ENCODE results near the gene RNF213. TPM values are rescaled to one million over a fixed set of nuclear protein-coding genes. Genes with fewer than 3 reads are reported as not detected.

The RNF213 gene
- total RNA-seq, 2 donors from 2014 or later, result 98.8 to 136 TPM

DNA sequence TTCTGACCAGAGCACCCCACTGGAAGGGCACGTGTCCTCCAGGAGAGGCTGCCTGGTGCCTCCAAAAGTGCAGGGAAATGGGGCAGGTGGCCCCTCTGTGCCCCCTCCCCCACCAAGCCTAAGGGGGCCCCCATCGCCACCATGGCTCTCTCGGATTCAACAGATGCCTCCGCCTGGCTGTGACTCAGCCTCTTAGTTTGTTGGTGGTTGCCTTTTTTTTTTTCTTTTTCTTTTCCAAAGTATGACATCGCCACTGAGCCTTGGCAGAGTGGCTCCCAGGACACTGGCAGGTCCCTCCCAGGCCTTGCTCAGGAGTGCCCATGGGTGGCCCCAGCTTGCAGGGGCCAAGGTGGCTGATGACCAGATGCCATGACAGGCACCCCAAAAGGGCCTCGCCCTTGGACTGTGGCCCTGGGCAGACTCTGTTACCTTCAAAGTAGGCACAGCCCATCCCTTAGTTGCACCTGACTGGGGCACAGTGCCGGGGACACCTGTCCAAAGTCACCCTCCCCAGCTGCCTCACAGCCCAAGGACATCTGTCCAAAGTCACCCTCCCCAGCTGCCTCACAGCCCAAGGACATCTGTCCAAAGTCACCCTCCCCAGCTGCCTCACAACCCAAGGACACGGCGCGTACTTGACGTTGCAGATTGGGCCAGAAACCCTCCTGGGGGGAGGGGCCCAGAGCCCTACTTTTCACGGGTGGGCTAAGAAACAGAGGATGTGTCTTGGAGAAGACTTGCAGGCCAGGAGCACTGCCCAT is 186.2 kb downstream of the RNF213 start:
- H3K4me1 ChIP-seq (ENCODE audit: control insufficient read depth, insufficient read depth, low read length), result no peaks in the 10 kb centered on the region
- peaks cover 29% of the 10 kb centered on the region for H3K27me3 ChIP-seq (ENCODE audit: control insufficient read depth, insufficient read depth, low read length, poor library complexity, severe bottlenecking)
- H3K27ac ChIP-seq (ENCODE audit: low read depth, low read length), result no peak overlapping the region
- no peak overlapping the region for H3K9ac ChIP-seq (ENCODE audit: extremely low read depth, low read length, poor library complexity, severe bottlenecking)
- Mint-ChIP-seq H3K4me1 (no peaks in the 10 kb centered on the region), H3K27me3 (ENCODE audit: insufficient read depth) (peaks cover 20% of the 10 kb centered on the region), H3K36me3 (ENCODE audit: low read depth) (no peaks in the 10 kb centered on the region), H3K27ac (no peak overlapping the region), H3K9me3 (no peaks in the 10 kb centered on the region), H3K4me3 (no peak overlapping the region)
- no peak for DNase-seq
- no peaks in the 10 kb centered on the region for H3K9me3 ChIP-seq (ENCODE audit: control insufficient read depth, low read length)
- no peak overlapping the region for H3K4me3 ChIP-seq (ENCODE audit: low read length)
- WGBS, 2 experiments (ENCODE audit: insufficient coverage in 1 of 2, insufficient read length in 1 of 2), result 77 to 83% methylated on average over 2 to 12 of the region's 12 CpGs
- TF ChIP-seq, protein P1, sequence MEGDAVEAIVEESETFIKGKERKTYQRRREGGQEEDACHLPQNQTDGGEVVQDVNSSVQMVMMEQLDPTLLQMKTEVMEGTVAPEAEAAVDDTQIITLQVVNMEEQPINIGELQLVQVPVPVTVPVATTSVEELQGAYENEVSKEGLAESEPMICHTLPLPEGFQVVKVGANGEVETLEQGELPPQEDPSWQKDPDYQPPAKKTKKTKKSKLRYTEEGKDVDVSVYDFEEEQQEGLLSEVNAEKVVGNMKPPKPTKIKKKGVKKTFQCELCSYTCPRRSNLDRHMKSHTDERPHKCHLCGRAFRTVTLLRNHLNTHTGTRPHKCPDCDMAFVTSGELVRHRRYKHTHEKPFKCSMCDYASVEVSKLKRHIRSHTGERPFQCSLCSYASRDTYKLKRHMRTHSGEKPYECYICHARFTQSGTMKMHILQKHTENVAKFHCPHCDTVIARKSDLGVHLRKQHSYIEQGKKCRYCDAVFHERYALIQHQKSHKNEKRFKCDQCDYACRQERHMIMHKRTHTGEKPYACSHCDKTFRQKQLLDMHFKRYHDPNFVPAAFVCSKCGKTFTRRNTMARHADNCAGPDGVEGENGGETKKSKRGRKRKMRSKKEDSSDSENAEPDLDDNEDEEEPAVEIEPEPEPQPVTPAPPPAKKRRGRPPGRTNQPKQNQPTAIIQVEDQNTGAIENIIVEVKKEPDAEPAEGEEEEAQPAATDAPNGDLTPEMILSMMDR (conservative IDR thresholded peaks at IDR 0.05), result no peak
- no peaks in the 10 kb centered on the region for H3K36me3 ChIP-seq (ENCODE audit: control insufficient read depth, insufficient read depth, low read length)

DNA sequence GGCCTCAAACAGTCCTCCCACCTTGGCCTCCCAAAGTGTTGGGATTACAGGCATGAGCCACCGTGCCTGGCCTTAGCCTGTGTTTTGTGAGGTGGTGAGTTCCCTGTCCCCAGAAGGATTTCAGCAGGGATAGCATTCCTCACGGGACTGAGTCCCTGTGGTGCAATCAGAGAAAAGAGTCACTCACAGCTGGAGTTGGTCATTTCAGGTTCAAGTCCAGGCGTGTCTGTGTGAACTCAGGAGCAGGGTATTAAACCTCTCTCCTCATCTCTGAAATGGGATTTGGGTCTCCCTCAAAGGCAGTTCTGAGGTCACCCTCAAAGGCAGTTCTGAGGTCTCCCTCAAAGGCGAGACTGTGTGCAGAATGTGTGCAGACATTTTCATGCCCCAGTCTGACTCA is 187.1 kb downstream of the RNF213 start:
- H3K36me3 Mint-ChIP-seq (ENCODE audit: low read depth), result no peaks in the 10 kb centered on the region
- H3K27me3 ChIP-seq (ENCODE audit: control insufficient read depth, insufficient read depth, low read length, poor library complexity, severe bottlenecking), result peaks cover 19% of the 10 kb centered on the region
- H3K4me1 Mint-ChIP-seq, result no peaks in the 10 kb centered on the region
- H3K27me3 Mint-ChIP-seq (ENCODE audit: insufficient read depth), result peaks cover 19% of the 10 kb centered on the region
- H3K27ac ChIP-seq (ENCODE audit: low read depth, low read length), result no peak overlapping the region
- H3K4me1 ChIP-seq (ENCODE audit: control insufficient read depth, insufficient read depth, low read length), result no peaks in the 10 kb centered on the region
- TF ChIP-seq, protein P1 (conservative IDR thresholded peaks at IDR 0.05), result no peak
- H3K4me3 ChIP-seq (ENCODE audit: low read length), result no peak overlapping the region
- H3K27ac Mint-ChIP-seq, result no peak overlapping the region
- DNase-seq, result no peak
- H3K9ac ChIP-seq (ENCODE audit: extremely low read depth, low read length, poor library complexity, severe bottlenecking), result no peak overlapping the region
- no peaks in the 10 kb centered on the region for H3K9me3 Mint-ChIP-seq
- H3K4me3 Mint-ChIP-seq, result no peak overlapping the region
- no peaks in the 10 kb centered on the region for H3K36me3 ChIP-seq (ENCODE audit: control insufficient read depth, insufficient read depth, low read length)
- H3K9me3 ChIP-seq (ENCODE audit: control insufficient read depth, low read length), result no peaks in the 10 kb centered on the region
- WGBS, 2 experiments (ENCODE audit: insufficient coverage in 1 of 2, insufficient read length in 1 of 2), result 84 to 86% methylated on average over 3 to 4 of the region's 4 CpGs

Small RNA genes lying within 50 kb of the gene (microRNA-seq; reads per million reads assigned to microRNA genes)
- gene MIR4730 (ENCODE audit: borderline microRNAs expressed), result not detected

Other genes starting within 250 kb of the RNF213 start
- gene TBC1D16, start 225.0 kb upstream of the RNF213 start, total RNA-seq, result 100 to 1,000 TPM in 1 of 2 donors, 10 to 100 TPM in 1; 88.2 to 116 TPM
- gene CCDC40, start 224.2 kb upstream of the RNF213 start, total RNA-seq, result 10 to 100 TPM; 21.7 to 38.9 TPM
- gene GAA, start 159.3 kb upstream of the RNF213 start, total RNA-seq, result 10 to 100 TPM; 46.4 to 72.3 TPM
- 100 to 1,000 TPM; 107 to 110 TPM for gene EIF4A3, start 113.7 kb upstream of the RNF213 start, total RNA-seq
- gene CARD14, start 90.8 kb upstream of the RNF213 start, total RNA-seq, result under 1 TPM in 1 of 2 donors, not detected in 1; 0.31 TPM
- 10 to 100 TPM; 40.4 to 42.5 TPM for gene SGSH, start 40.5 kb upstream of the RNF213 start, total RNA-seq
- gene SLC26A11, start 40.4 kb upstream of the RNF213 start, total RNA-seq, result 10 to 100 TPM; 43.7 to 48.2 TPM
- 10 to 100 TPM; 38.8 to 47.1 TPM for gene ENDOV, start 154.3 kb downstream of the RNF213 start, total RNA-seq
- gene NPTX1, start 215.8 kb downstream of the RNF213 start, total RNA-seq, result 1 to 10 TPM in 1 of 2 donors, under 1 TPM in 1; 0.24 to 2.3 TPM